Activated T-helper 1 cell treated with Interleukin-2 at 50 U/mL for 16 hours (primary cell): Measurements from ENCODE around the gene MRPS10.

Experiments used
- DNase-seq: peaks from one replicate; pipeline ENCODE4 v3.0.0-alpha.2; 2020; ENCODE audit warnings: low read depth

Gene MRPS10

GRCh38 chr6:42217519-42218367 is at the start of gene MRPS10:
MRPS10 (minus strand) TSS chr6:42217861; CDS start chr6:42217849, 12 bp downstream.
- peak; percentile 79 for DNase-seq

GRCh38 chr6:42266538-42266937 is 48.9 kb upstream of the MRPS10 start:
- no peak for DNase-seq

- no peak for DNase-seq
These were observed 47.3 kb upstream of the MRPS10 start for GRCh38 chr6:42264852-42265390.

- DNase-seq = no peak
These were observed 46.6 kb upstream of the MRPS10 start for GRCh38 chr6:42264162-42264851.

GRCh38 chr6:42263165-42263728 is 45.6 kb upstream of the MRPS10 start:
- no peak for DNase-seq

- DNase-seq = no peak
These were observed 43.3 kb upstream of the MRPS10 start for GRCh38 chr6:42260972-42261371.

- DNase-seq = no peak
These were observed 42.8 kb upstream of the MRPS10 start for GRCh38 chr6:42260396-42260888.

- DNase-seq = no peak
These were observed 42.3 kb upstream of the MRPS10 start for GRCh38 chr6:42259841-42260395.

GRCh38 chr6:42259286-42259685 is 41.6 kb upstream of the MRPS10 start:
- no peak for DNase-seq

- no peak for DNase-seq
These were observed 40.0 kb upstream of the MRPS10 start for GRCh38 chr6:42257614-42258013.

- DNase-seq = no peak
These were observed 39.4 kb upstream of the MRPS10 start for GRCh38 chr6:42257063-42257462.

- DNase-seq = no peak
These were observed 37.4 kb upstream of the MRPS10 start for GRCh38 chr6:42255050-42255449.

GRCh38 chr6:42254505-42254904 is 36.8 kb upstream of the MRPS10 start:
- no peak for DNase-seq

- no peak for DNase-seq
These were observed 34.4 kb upstream of the MRPS10 start for GRCh38 chr6:42251911-42252637.

- no peak for DNase-seq
These were observed 33.8 kb upstream of the MRPS10 start for GRCh38 chr6:42251500-42251899.

- DNase-seq = no peak
These were observed 32.7 kb upstream of the MRPS10 start for GRCh38 chr6:42250274-42250931.

GRCh38 chr6:42249279-42249678 is 31.6 kb upstream of the MRPS10 start:
- no peak for DNase-seq

GRCh38 chr6:42243046-42243445 is 25.4 kb upstream of the MRPS10 start:
- DNase-seq = no peak

GRCh38 chr6:42241915-42242314 is 24.3 kb upstream of the MRPS10 start:
- DNase-seq = no peak

- no peak for DNase-seq
These were observed 22.2 kb upstream of the MRPS10 start for GRCh38 chr6:42239736-42240375.

GRCh38 chr6:42239333-42239732 is 21.7 kb upstream of the MRPS10 start:
- DNase-seq = no peak
